Non-pigmented ciliary epithelial cell (primary cell): ENCODE results near the gene RABGAP1.

Experiments
- DNase-seq: peaks from one replicate; pipeline ENCODE4 v3.0.0-alpha.2; 2010; ENCODE audit warnings: low read depth

RABGAP1 gene

DNA sequence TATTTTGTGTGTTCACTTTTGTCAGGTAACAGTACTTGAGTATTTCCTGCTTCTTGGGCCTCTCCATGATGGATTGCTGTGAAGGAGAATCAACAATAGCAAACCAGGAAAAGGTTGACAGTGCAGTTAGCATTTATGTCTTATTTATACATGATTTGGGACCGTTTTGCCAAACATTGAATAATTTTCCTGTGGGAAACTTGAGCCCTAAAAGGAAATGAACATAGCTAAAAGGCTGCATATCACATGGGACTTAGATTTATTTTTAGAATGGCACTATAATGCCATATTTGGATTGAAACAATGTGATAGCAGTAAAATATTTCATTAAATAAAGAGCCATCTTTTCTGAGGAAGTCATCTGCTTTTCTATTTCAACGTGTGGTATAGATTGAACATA lies 107.9 kb downstream of the RABGAP1 start:
- DNase-seq = no peak

DNA sequence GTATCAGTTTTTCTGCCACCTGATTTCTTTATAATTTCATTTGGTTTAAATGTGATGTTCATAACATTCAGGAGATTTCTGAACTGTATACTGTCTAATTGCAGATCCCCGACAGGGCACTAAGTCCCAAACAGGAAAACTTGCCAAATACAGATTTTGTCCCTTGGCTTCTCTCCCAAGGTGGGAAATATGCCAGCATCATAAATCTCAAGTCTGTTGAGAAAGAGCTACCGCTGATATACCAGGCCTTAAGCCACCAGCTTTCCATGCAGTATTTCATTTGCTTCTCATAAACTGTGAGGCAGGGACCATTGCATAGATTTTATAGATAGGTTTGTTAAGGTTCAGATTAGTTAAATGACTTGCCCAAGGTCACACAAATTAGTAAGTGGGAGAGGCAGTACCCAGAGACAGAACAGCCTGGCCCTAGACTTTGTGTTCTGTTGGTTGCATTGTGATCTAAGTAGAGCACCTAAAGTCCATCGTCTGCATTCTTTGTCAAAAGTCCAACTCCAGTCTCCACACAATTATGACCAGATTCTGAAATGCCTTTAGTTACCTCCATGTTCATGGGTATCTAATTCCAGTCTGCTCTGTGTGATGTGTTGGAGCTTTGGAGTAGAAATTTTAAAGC lies 108.9 kb downstream of the RABGAP1 start:
- DNase-seq = no peak

GRCh38 chr9:123053046-123053445 lies 112.2 kb downstream of the RABGAP1 start:
- no peak for DNase-seq

DNA sequence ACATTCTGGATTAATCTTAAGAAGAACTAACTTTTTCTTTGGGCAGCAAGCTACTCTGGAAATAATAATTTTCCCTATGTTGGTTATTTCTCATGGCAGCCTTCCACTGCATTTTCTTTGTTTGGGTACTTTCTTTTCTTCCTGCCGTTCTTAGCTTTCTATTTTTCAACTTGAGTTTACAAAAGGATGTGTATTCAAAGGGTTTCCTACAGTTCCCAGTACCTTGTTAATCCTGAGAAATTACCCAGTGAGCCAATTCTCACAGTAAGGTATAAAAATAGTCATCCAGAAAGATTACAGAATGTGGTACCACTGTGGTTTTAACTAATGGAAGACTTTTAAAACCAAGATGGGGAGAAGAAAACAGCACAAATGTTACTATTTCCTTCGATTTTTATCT lies 112.9 kb downstream of the RABGAP1 start:
- DNase-seq = no peak

DNA sequence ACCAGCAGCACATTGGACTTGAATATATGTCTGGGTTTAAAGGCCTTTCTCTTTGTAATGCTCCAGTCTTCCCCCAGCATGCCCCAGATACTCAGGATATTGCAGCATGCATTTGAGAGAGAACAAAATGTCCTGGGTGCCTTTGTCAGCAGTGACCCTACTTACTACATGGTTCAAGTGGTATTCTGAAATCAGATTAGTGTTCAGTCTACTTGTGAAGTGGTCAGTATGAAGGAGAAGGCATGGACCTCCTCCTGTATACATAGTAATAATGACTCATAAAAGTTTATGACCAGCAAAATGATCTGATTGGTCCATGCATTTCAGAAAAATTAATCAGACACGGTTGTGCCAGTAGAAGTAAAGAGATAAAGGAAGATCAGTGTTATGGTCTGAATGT lies 118.0 kb downstream of the RABGAP1 start:
- DNase-seq = peak; percentile 32

- no peak for DNase-seq
These were observed 118.8 kb downstream of the RABGAP1 start for GRCh38 chr9:123059472-123060220.

GRCh38 chr9:123061216-123061615 lies 120.4 kb downstream of the RABGAP1 start:
- no peak for DNase-seq

DNA sequence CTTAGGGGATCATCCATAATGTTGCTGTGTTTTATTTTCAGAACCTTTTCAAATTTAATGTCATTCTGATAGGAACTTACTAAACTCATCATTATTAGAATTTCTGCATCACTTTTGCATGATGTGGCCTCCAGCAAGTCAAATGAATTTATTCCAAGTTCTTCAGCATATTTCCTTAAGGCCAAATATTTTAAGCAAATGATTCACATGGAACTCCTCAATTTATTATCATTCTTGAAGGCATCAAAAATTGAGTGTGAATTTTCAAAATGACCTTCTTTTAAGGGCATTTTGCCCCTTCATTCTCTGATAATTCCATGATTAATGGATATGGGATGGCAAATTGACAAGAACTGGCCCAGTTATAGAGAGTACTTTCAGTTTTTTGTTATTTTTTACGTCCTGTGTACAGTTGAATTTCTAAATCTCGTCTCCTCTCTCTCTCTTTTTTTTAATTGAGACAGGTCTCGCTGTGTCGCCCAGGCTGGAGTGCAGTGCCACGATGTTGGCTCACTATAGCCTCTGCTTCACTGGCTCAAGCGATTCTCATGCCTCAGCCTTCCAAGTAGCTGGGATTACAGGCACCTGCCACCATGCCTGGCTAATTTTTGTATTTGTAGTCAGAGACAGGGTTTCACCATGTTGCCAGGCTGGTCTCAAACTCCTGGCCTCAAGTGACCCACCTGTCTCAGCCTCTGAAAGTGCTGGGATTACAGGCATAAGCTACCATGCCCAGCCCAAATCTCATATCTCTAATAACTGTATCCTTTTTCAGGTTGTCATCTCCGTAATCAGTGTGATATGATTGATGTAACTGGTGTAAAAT lies 121.7 kb downstream of the RABGAP1 start:
- no peak for DNase-seq

DNA sequence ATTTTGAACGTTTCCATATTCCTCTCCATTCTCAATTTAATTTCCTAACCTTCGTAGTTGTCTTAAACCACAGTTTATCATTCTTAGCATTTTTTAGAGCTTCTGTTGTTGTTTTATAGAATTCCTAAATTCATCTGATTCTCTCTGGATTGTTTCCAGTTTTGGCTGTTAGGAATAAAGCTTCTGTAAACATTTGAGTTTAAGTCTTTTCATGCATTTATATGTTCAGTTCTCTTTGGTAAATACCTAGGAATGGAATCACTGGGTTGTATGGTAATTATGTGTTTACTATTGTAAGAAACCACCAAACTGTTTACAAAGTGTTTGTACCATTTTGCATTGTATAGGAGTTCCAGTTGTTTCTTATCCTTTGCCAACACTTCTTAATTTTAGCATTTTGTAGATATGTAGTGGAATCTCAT lies 122.4 kb downstream of the RABGAP1 start:
- no peak for DNase-seq

DNA sequence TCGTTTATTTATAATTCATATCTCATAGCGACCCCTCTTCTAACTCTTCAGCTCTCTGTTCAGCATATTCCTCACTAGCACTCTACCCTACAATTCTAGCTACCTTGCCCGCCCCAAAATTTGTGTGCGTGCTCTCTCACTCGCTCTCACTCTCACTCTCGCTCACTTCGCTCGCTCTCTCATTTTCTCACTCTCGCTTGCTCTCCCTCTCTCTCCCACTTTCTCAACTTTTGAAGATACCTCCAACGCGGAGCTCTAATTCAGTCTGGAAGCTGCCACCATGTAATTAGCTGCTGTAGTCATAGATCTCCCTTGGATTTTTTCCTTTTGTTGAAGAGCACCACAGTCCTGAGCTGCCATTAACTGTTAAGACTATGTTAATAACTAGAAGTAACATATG lies 123.1 kb downstream of the RABGAP1 start:
- DNase-seq = no peak

DNA sequence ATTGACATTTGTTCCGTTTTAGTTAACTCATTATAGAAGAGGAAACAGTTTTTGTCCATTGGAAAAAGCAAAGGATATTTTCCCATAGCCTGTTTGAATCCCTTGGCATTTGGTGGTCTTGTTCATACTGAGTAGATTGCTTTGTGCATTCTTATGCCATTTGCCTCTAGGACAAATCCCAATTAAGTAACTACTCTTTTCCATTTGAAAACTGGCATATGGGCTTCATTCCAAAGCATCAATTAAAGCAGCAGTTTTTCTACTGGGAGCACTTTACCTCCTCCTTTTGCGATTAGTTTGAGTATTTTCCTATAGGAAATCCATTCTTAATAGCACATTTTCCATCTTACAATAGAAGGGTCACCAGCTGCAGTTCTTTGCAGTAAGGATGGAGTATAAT lies 123.9 kb downstream of the RABGAP1 start:
- no peak for DNase-seq

GRCh38 chr9:123065196-123065595 lies 124.4 kb downstream of the RABGAP1 start:
- DNase-seq = peak; percentile 34

DNA sequence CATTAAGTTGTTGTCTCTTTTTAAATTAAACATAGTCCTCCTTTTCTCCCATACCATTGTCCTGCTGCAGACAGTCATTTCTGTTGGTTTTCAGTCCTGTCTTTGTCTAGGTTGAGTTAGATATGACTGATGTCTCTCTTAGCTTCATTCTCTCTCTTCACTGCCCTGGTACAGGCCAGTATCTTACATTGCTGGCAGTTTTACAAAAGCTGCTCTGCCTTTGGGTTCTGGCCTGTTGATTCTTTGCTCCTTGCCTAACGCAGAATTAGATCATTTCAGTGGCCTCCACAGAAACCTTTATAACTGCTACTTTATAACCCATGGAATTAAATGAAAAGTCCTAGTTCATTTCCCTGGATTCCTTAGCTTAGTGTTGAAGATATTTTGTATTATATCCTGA lies 126.3 kb downstream of the RABGAP1 start:
- no peak for DNase-seq

GRCh38 chr9:123069010-123069481 lies 128.2 kb downstream of the RABGAP1 start:
- peak; percentile 72 for DNase-seq

GRCh38 chr9:123070198-123070597 lies 129.4 kb downstream of the RABGAP1 start:
- DNase-seq = no peak

- DNase-seq = no peak
These were observed 131.7 kb downstream of the RABGAP1 start for GRCh38 chr9:123072407-123072995.

- DNase-seq = no peak
These were observed 132.6 kb downstream of the RABGAP1 start for GRCh38 chr9:123073441-123073840.

DNA sequence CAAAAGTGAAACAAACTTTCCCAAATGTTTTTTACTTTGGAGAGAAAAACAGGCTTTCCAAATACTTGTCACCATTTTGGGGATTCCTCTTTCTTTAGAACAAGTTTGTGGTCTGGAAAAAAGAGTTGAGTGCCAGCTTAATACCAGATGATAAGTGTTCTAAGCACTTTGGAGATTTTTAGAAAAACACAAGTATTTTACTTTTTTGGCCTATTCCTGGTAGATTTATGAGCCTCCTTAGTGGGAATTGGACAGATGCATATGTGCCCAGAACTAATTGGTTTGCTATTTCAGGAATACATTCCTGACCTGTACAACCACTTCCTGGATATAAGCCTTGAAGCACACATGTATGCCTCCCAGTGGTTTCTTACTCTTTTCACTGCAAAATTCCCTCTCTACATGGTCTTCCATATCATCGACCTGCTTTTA lies 133.2 kb downstream of the RABGAP1 start:
- DNase-seq = peak; percentile 35

- DNase-seq = no peak
These were observed 133.8 kb downstream of the RABGAP1 start for GRCh38 chr9:123074628-123075027.

GRCh38 chr9:123080444-123080843 lies 139.6 kb downstream of the RABGAP1 start:
- DNase-seq = no peak

GRCh38 chr9:123081824-123082223 lies 141.0 kb downstream of the RABGAP1 start:
- DNase-seq = no peak

- no peak for DNase-seq
These were observed 142.9 kb downstream of the RABGAP1 start for GRCh38 chr9:123083680-123084079.
